A549 (cell line): ENCODE results near the gene TBC1D21. TPM values are rescaled to one million over a fixed set of nuclear protein-coding genes. Genes with fewer than 3 reads are reported as not detected.

Source experiments
- ATAC-seq, 2 experiments: fragments of 200-7000 bp in 1 of 2; fragments of >200 bp in 1 of 2; cut with Nextera tagmentation in 1 of 2; cut with Tn5 transposase in 1 of 2; 3 replicates each; pipeline versions ENCODE4 v1.8.0 to v1.9.1; 2018 to 2020; ENCODE audit warnings: mild to moderate bottlenecking in 1 of 2, moderate library complexity in 1 of 2
- CTCF ChIA-PET: fragments of 300-600 bp; sonication (Branson Sonifier 250); formaldehyde crosslinking; extraction: SDS; loops from one replicate; lab custom pipeline; 2021; ENCODE audit warnings: antibody characterized with exemption, inconsistent platforms; lab: Yijun Ruan, JAX
- POLR2A ChIA-PET: fragments of 350-600 bp; formaldehyde crosslinking; extraction: SDS; loops from one replicate; lab custom pipeline; 2021; ENCODE audit warnings: antibody characterized with exemption, inconsistent platforms; lab: Yijun Ruan, JAX
- DNase-seq, 2 experiments: peaks; one replicate each; pipeline versions ENCODE4 v3.0.0 to v3.0.0-alpha.2; 2011 to 2016; ENCODE audit warnings: low read depth in 1 of 2, low spot score in 1 of 2
- FAIRE-seq: peaks from 2 replicates; lab custom pipeline; 2011; peaks lifted over from hg19 to GRCh38; lab: Jason Lieb, UNC
- H3K27ac ChIP-seq, 2 experiments: fragments of >200 bp; sonication (Bioruptor Twin); formaldehyde crosslinking; 3 replicates each; pipeline ENCODE4 v1.5.1; 2016 to 2017
- H3K4me1 ChIP-seq: fragments of >200 bp; sonication (Bioruptor Twin); formaldehyde crosslinking; 3 replicates; pipeline ENCODE4 v1.6.1; 2016
- H3K4me2 ChIP-seq: fragments of >200 bp; sonication (Bioruptor Twin); formaldehyde crosslinking; 3 replicates; pipeline ENCODE4 v1.6.1; 2016
- H3K4me3 ChIP-seq: fragments of >200 bp; sonication (Bioruptor Twin); formaldehyde crosslinking; 3 replicates; pipeline ENCODE4 v1.5.1; 2016
- H3K9me3 ChIP-seq: fragments of >200 bp; sonication (Bioruptor Twin); formaldehyde crosslinking; 3 replicates; pipeline ENCODE4 v1.6.1; 2016
- BHLHE40 ChIP-seq: IDR thresholded peaks from 2 replicates; pipeline ENCODE4 v1.6.1; 2012; ENCODE audit warnings: low read depth, low read length, inconsistent platforms
- CHD2 ChIP-seq: fragments of 150-350 bp; IDR thresholded peaks from 2 replicates; pipeline ENCODE4 v1.6.1; 2014; ENCODE audit warnings: low read length; ENCODE audit not compliant: partially characterized antibody
- FOXS1 ChIP-seq: fragments of 250-450 bp; sonication (Bioruptor Pico); IDR thresholded peaks from 2 replicates; pipeline ENCODE4 v1.5.0; 2020; ENCODE audit warnings: mild to moderate bottlenecking, moderate library complexity
- GATA3 ChIP-seq: IDR thresholded peaks from 2 replicates; pipeline ENCODE4 v1.6.1; 2012; ENCODE audit warnings: borderline replicate concordance
- HOXB5 ChIP-seq: fragments of 250-450 bp; sonication (Bioruptor Pico); IDR thresholded peaks from 2 replicates; pipeline ENCODE4 v1.5.0; 2020; ENCODE audit warnings: mild to moderate bottlenecking, moderate library complexity
- JUNB ChIP-seq: fragments of >200 bp; sonication (Bioruptor Twin); formaldehyde crosslinking; IDR thresholded peaks from 2 replicates; pipeline ENCODE4 v1.6.1; 2016
- KDM5A ChIP-seq: fragments of 200-600 bp; sonication (generic); IDR thresholded peaks from 2 replicates; pipeline ENCODE4 v1.6.1; 2016; ENCODE audit warnings: antibody characterized with exemption, mild to moderate bottlenecking
- NPAS2 ChIP-seq: fragments of 250-450 bp; sonication (Bioruptor Pico); IDR thresholded peaks from 2 replicates; pipeline ENCODE4 v1.8.0; 2022; ENCODE audit warnings: mild to moderate bottlenecking, moderate library complexity, borderline replicate concordance
- NR3C1 ChIP-seq: fragments of >200 bp; sonication (Bioruptor Twin); formaldehyde crosslinking; IDR thresholded peaks from 3 replicates; pipeline ENCODE4 v1.6.1; 2017
- TP53 ChIP-seq: fragments of 250-450 bp; sonication (Bioruptor Pico); IDR thresholded peaks from 2 replicates; pipeline ENCODE4 v1.5.0; 2021; ENCODE audit warnings: mild to moderate bottlenecking, moderate library complexity
- ZC3H11A ChIP-seq: fragments of 450-650 bp; IDR thresholded peaks from 2 replicates; pipeline ENCODE4 v1.6.1; 2014; ENCODE audit warnings: antibody characterized with exemption, mild to moderate bottlenecking
- ZFP36 ChIP-seq: fragments of 450-650 bp; IDR thresholded peaks from 2 replicates; pipeline ENCODE4 v1.6.1; 2014; ENCODE audit warnings: borderline replicate concordance; ENCODE audit not compliant: partially characterized antibody
- ZSCAN20 ChIP-seq: fragments of 250-450 bp; sonication (Bioruptor Pico); IDR thresholded peaks from 2 replicates; pipeline ENCODE4 v1.8.0; 2022; ENCODE audit warnings: mild to moderate bottlenecking, moderate library complexity
- WGBS: methylation state at CpG from one replicate; pipeline ENCODE4 v1.1.6; 2017; ENCODE audit errors: missing lambda C conversion rate; 5-methylcytosine and 5-hydroxymethylcytosine counted together
- polyA plus RNA-seq, 4 experiments: library from polyadenylated mRNA; depleted of rRNA in 3 of 4; stranded (reverse); fragments of >200 nt; fragmentation: RNase III in 1 of 4; extraction: RNeasy Plus Mini Kit Qiagen cat#74134 plus additional on column Dnase treatment in 1 of 4; gene quantifications; 2 replicates in 3 of 4; 3 replicates in 1 of 4; pipeline ENCODE4 v1.2.3, GENCODE V29; 2011 to 2017
- TF ChIP-seq, protein P1 (sequence below): fragments of 250-450 bp; sonication (Bioruptor Pico); IDR thresholded peaks from 2 replicates; pipeline ENCODE4 v1.5.0; 2020; ENCODE audit warnings: low read depth, mild to moderate bottlenecking, moderate library complexity
- TF ChIP-seq, protein P2 (sequence below): fragments of 250-450 bp; sonication (Bioruptor Pico); IDR thresholded peaks from 2 replicates; pipeline ENCODE4 v1.5.0; 2021; ENCODE audit warnings: mild to moderate bottlenecking, moderate library complexity, borderline replicate concordance
- TF ChIP-seq, protein P3 (sequence below): IDR thresholded peaks from 2 replicates; pipeline ENCODE4 v1.6.1; 2012
- TF ChIP-seq, protein P4 (sequence below): IDR thresholded peaks from 2 replicates; pipeline ENCODE4 v1.6.1; 2012; ENCODE audit warnings: low read depth, borderline replicate concordance
- TF ChIP-seq, protein P5 (sequence below): fragments of 450-650 bp; IDR thresholded peaks from 2 replicates; pipeline ENCODE4 v1.6.1; 2014; ENCODE audit warnings: antibody characterized with exemption
- TF ChIP-seq, protein P6 (sequence below): fragments of 200-600 bp; sonication (generic); IDR thresholded peaks from 2 replicates; pipeline ENCODE4 v1.6.1; 2016; ENCODE audit warnings: antibody characterized with exemption, mild to moderate bottlenecking, moderate library complexity
- TF ChIP-seq, protein P7 (sequence below): IDR thresholded peaks from 2 replicates; pipeline ENCODE4 v1.6.1; 2012

TBC1D21 gene
- polyA plus RNA-seq, 2 of the 4 experiments (the other 2 are of a cell fraction): not detected

DNA sequence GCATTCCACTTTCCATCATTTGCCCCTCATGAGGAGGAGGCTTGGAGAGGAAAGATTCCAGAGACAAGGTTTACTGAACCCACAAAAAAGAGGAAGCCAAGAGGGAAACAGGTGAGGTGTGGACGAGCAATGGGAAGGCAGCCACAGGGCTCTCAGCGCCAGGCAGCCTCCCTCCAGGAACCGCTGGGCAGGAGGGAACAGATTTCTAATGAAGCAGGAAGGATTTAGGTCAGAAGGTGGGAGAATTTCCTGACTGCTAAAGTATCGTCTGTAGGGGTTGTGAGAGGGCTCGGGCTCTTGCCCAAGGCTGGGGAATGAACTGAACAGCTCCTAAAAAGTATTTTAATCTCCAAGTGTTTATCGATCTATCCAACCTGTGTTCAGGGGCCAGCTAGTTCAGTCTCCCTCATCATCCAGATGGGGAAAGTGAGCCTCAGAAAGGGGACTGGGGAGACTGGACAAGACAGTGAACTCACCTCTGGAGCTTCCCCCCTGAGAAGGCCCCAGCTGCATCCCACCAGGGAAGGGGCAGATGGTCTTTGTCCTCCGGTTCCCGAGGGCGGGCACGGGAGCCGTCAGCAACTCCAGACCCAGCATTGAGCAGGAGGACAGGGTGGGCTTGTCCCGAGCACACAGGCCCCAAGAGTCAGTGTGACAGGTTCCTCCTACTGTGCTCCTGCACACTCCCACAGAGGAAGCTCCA lies 63.4 kb downstream of the TBC1D21 start:
- peaks cover 10% of the 10 kb centered on the region; the same call in 2 of the 3 replicates for H3K4me1 ChIP-seq
- POLR2A ChIA-PET: no interaction called here
- 78% methylated on average over 9 of the region's 12 CpGs for WGBS

More for the DNA sequence above, 63.4 kb downstream of the TBC1D21 start:
- CTCF ChIA-PET: interaction anchor here (1.0 to 2.2 kb wide), 2 partner anchors 9 to 14 kb away, joined by 3 to 8 read pairs; no protein-coding TSS in a partner anchor
- FAIRE-seq (no peak), DNase-seq (no peak), ATAC-seq (no peak)
- H3K27ac ChIP-seq: no peak overlapping the region
- H3K4me2 ChIP-seq: no peak overlapping the region
- TF ChIP-seq, protein P1, sequence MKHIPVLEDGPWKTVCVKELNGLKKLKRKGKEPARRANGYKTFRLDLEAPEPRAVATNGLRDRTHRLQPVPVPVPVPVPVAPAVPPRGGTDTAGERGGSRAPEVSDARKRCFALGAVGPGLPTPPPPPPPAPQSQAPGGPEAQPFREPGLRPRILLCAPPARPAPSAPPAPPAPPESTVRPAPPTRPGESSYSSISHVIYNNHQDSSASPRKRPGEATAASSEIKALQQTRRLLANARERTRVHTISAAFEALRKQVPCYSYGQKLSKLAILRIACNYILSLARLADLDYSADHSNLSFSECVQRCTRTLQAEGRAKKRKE (CRISPR knock-in tag): no peak
- TF ChIP-seq NPAS2 (CRISPR knock-in tag) (no peak), JUNB (no peak), NR3C1 (no peak), TP53 (CRISPR knock-in tag) (no peak), ZSCAN20 (no peak), HOXB5 (CRISPR knock-in tag) (no peak), ZFP36 (no peak), GATA3 (no peak), FOXS1 (CRISPR knock-in tag) (no peak), KDM5A (no peak), ZC3H11A (no peak), CHD2 (no peak), BHLHE40 (no peak)
- TF ChIP-seq, protein P2, sequence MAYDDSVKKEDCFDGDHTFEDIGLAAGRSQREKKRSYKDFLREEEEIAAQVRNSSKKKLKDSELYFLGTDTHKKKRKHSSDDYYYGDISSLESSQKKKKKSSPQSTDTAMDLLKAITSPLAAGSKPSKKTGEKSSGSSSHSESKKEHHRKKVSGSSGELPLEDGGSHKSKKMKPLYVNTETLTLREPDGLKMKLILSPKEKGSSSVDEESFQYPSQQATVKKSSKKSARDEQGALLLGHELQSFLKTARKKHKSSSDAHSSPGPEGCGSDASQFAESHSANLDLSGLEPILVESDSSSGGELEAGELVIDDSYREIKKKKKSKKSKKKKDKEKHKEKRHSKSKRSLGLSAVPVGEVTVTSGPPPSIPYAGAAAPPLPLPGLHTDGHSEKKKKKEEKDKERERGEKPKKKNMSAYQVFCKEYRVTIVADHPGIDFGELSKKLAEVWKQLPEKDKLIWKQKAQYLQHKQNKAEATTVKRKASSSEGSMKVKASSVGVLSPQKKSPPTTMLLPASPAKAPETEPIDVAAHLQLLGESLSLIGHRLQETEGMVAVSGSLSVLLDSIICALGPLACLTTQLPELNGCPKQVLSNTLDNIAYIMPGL (CRISPR knock-in tag): no peak
- TF ChIP-seq, protein P3, sequence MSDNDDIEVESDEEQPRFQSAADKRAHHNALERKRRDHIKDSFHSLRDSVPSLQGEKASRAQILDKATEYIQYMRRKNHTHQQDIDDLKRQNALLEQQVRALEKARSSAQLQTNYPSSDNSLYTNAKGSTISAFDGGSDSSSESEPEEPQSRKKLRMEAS: no peak
- TF ChIP-seq, protein P4, sequence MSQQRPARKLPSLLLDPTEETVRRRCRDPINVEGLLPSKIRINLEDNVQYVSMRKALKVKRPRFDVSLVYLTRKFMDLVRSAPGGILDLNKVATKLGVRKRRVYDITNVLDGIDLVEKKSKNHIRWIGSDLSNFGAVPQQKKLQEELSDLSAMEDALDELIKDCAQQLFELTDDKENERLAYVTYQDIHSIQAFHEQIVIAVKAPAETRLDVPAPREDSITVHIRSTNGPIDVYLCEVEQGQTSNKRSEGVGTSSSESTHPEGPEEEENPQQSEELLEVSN: no peak
- TF ChIP-seq, protein P5, sequence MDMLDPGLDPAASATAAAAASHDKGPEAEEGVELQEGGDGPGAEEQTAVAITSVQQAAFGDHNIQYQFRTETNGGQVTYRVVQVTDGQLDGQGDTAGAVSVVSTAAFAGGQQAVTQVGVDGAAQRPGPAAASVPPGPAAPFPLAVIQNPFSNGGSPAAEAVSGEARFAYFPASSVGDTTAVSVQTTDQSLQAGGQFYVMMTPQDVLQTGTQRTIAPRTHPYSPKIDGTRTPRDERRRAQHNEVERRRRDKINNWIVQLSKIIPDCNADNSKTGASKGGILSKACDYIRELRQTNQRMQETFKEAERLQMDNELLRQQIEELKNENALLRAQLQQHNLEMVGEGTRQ: no peak
- TF ChIP-seq, protein P6, sequence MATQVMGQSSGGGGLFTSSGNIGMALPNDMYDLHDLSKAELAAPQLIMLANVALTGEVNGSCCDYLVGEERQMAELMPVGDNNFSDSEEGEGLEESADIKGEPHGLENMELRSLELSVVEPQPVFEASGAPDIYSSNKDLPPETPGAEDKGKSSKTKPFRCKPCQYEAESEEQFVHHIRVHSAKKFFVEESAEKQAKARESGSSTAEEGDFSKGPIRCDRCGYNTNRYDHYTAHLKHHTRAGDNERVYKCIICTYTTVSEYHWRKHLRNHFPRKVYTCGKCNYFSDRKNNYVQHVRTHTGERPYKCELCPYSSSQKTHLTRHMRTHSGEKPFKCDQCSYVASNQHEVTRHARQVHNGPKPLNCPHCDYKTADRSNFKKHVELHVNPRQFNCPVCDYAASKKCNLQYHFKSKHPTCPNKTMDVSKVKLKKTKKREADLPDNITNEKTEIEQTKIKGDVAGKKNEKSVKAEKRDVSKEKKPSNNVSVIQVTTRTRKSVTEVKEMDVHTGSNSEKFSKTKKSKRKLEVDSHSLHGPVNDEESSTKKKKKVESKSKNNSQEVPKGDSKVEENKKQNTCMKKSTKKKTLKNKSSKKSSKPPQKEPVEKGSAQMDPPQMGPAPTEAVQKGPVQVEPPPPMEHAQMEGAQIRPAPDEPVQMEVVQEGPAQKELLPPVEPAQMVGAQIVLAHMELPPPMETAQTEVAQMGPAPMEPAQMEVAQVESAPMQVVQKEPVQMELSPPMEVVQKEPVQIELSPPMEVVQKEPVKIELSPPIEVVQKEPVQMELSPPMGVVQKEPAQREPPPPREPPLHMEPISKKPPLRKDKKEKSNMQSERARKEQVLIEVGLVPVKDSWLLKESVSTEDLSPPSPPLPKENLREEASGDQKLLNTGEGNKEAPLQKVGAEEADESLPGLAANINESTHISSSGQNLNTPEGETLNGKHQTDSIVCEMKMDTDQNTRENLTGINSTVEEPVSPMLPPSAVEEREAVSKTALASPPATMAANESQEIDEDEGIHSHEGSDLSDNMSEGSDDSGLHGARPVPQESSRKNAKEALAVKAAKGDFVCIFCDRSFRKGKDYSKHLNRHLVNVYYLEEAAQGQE: no peak
- TF ChIP-seq, protein P7, sequence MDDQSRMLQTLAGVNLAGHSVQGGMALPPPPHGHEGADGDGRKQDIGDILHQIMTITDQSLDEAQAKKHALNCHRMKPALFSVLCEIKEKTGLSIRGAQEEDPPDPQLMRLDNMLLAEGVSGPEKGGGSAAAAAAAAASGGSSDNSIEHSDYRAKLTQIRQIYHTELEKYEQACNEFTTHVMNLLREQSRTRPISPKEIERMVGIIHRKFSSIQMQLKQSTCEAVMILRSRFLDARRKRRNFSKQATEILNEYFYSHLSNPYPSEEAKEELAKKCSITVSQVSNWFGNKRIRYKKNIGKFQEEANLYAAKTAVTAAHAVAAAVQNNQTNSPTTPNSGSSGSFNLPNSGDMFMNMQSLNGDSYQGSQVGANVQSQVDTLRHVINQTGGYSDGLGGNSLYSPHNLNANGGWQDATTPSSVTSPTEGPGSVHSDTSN: no peak
- H3K9me3 ChIP-seq: no peaks in the 10 kb centered on the region
- H3K4me3 ChIP-seq: no peak overlapping the region
